ENCODE measurements around the gene BBS12.

The BBS12 gene

DNA sequence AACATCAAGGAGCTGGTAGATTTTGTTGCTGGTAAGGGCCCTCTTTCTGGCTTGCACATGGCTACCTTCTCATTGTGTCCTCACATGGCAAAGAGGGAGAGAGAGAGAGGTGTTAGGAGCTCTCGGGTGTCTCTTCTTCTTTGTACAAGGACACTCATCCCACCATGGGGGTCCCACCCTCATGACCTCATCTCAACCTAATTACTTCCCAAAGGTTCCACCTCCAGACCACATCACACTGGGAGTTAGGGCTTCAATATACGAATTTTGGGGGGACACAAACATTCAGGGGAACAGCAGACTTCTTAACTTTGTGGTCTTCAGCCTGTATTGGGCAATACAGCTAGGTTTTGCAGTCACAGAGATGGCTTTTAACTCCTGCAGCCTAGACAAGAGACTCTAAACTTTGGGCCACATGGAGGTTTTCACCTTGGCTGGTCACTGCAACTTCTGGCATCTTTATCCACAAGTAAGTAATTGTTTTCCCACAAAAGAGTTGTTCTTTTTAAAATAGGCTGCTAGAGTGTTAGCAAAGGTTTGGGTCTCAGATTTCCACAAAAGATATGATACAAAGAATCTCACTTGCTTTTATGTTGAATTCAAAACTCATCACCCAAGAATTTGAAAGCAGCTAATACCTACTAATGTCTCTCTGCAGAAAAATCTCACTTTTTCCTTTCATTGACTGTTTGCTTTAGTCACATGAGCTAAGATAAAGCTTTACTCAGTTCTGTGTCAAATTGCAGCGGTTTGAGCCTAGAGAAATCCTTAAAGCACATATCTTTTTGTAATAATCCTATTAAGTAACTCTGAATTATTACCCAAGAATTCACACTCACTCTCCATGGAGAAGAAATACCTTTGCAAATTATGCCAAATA lies 39.6 kb upstream of the BBS12 start:
- peak; percentile 68 for ATAC-seq

DNA sequence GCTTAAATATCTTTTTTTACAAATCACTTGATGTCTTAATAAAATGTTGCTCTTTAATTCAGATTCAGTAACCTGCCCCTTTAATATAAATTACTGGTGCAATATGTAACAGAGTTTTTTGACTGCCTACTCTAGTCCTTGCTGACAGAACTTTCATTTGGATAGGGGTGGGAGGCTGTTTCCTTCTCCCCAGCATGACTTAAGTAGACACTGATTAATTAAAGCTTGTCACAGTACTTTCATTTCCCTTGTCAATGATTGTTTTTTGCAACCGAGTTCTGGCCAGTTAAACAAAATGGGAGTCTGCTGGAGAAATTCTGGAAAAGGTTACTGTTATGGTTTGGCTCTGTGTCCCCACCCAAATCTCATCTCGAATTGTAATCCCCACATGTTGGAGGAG lies 37.3 kb upstream of the BBS12 start:
- ATAC-seq, result no peak
- TF ChIP-seq BACH2 (CRISPR knock-in tag; IDR thresholded peaks at IDR 0.05; ENCODE audit: borderline replicate concordance) (no peak), ISL1 (CRISPR knock-in tag; IDR thresholded peaks at IDR 0.05) (no peak), ESRRG (CRISPR knock-in tag; IDR thresholded peaks at IDR 0.05) (no peak), TCF4 (CRISPR knock-in tag; IDR thresholded peaks at IDR 0.05; ENCODE audit: borderline replicate concordance) (no peak), CSDC2 (CRISPR knock-in tag; IDR thresholded peaks at IDR 0.05) (no peak), RARB (CRISPR knock-in tag; IDR thresholded peaks at IDR 0.05) (no peak), PPARA (CRISPR knock-in tag; IDR thresholded peaks at IDR 0.05; ENCODE audit: borderline replicate concordance) (no peak), ZNF8 (CRISPR knock-in tag; IDR thresholded peaks at IDR 0.05) (no peak)

More for the DNA sequence above, 39.6 kb upstream of the BBS12 start:
- TF ChIP-seq PPARA (CRISPR knock-in tag; IDR thresholded peaks at IDR 0.05; ENCODE audit: borderline replicate concordance) (no peak), POU6F1 (CRISPR knock-in tag; IDR thresholded peaks at IDR 0.05; ENCODE audit: borderline replicate concordance, low read depth) (no peak), ISL1 (CRISPR knock-in tag; IDR thresholded peaks at IDR 0.05) (no peak), ZNF8 (CRISPR knock-in tag; IDR thresholded peaks at IDR 0.05) (no peak), ZNF565 (CRISPR knock-in tag; conservative IDR thresholded peaks at IDR 0.05; ENCODE audit: low read depth) (no peak)

DNA sequence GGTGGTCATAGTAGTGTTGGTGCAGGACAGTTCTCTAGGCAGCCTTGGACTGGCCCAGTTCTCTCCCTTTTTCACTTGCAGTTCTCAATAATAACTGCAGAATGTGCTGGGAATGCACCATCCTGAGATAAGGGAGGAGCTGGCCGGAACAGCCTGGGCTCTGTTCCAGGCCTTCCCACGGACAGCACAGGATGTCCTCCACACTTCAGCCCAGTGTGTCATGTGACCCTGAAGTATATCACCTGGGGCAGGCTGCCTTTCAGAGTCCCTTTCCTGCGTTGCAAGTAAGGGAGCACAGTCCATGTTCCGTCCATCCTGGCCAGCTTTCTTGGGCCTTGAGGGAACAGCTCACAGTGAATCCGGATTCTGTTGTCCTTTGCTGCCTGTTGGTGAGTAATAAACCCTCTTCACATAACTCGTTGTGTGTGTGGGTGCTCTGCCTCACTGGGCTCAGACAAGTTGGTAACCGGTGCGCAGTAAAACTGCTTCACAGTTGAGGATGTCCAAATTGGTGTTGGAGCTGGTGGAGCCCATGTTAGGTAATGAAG lies 32.3 kb upstream of the BBS12 start:
- TF ChIP-seq CSDC2 (CRISPR knock-in tag; IDR thresholded peaks at IDR 0.05) (no peak), POU6F1 (CRISPR knock-in tag; IDR thresholded peaks at IDR 0.05; ENCODE audit: borderline replicate concordance, low read depth) (no peak), TOX (CRISPR knock-in tag; IDR thresholded peaks at IDR 0.05; ENCODE audit: borderline replicate concordance) (no peak), ZFP3 (CRISPR knock-in tag; IDR thresholded peaks at IDR 0.05) (no peak), BACH2 (CRISPR knock-in tag; IDR thresholded peaks at IDR 0.05; ENCODE audit: borderline replicate concordance) (no peak), ZNF8 (CRISPR knock-in tag; IDR thresholded peaks at IDR 0.05) (no peak), ZFP30 (CRISPR knock-in tag; IDR thresholded peaks at IDR 0.05) (no peak), ZNF565 (CRISPR knock-in tag; conservative IDR thresholded peaks at IDR 0.05; ENCODE audit: low read depth) (no peak), ARNTL (CRISPR knock-in tag; IDR thresholded peaks at IDR 0.05; ENCODE audit: borderline replicate concordance, low read depth) (no peak), GLIS3 (CRISPR knock-in tag; IDR thresholded peaks at IDR 0.05) (no peak), ISL1 (CRISPR knock-in tag; IDR thresholded peaks at IDR 0.05) (no peak)
- TF ChIP-seq, protein P1, sequence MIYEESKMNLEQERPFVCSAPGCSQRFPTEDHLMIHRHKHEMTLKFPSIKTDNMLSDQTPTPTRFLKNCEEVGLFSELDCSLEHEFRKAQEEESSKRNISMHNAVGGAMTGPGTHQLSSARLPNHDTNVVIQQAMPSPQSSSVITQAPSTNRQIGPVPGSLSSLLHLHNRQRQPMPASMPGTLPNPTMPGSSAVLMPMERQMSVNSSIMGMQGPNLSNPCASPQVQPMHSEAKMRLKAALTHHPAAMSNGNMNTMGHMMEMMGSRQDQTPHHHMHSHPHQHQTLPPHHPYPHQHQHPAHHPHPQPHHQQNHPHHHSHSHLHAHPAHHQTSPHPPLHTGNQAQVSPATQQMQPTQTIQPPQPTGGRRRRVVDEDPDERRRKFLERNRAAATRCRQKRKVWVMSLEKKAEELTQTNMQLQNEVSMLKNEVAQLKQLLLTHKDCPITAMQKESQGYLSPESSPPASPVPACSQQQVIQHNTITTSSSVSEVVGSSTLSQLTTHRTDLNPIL (CRISPR knock-in tag; IDR thresholded peaks at IDR 0.05; ENCODE audit: low read depth), result no peak
- ATAC-seq, result peak; percentile 94

DNA sequence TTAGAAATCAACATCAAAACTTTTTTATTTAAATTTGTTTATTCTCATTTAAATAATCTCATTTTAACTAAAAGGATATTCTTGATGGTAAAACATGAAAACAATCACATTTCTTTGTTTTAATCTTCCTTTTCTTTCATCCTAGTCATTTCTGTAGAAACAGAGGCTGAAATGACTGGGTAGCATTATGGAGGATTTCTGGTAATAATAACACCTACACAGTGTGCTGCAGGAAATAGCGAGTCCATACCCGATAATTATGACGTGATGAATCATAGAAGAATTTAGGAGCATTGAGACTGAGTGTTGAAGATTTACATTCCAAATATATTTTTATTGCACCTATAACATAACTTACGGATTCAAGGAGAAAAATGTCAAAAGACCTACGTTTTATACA lies 31.4 kb upstream of the BBS12 start:
- no peak for ATAC-seq
- TF ChIP-seq ZC3H10 (CRISPR knock-in tag; IDR thresholded peaks at IDR 0.05) (no peak), ARNTL (CRISPR knock-in tag; IDR thresholded peaks at IDR 0.05; ENCODE audit: borderline replicate concordance, low read depth) (no peak), CSDC2 (CRISPR knock-in tag; IDR thresholded peaks at IDR 0.05) (no peak), PATZ1 (CRISPR knock-in tag; IDR thresholded peaks at IDR 0.05; ENCODE audit: borderline replicate concordance) (no peak), TSHZ2 (CRISPR knock-in tag; IDR thresholded peaks at IDR 0.05) (no peak)

Data from SK-N-SH treated with all-trans-retinoic acid at 6 μM for 48 hours (cell line).